GM21737 (cell line): ENCODE results near the gene PRX.

Experiments used
- ATAC-seq: cut with Tn5 transposase; IDR thresholded peaks from one replicate; pipeline ENCODE4 v1.9.1; 2021; ENCODE audit warnings: mild to moderate bottlenecking, moderate library complexity; ENCODE audit not compliant: unreplicated experiment

PRX gene

GRCh38 chr19:40365613-40366401 is 47.4 kb downstream of the PRX start:
- ATAC-seq: no peak

GRCh38 chr19:40365010-40365409 is 48.2 kb downstream of the PRX start:
- ATAC-seq: no peak

GRCh38 chr19:40363069-40363468 is 50.1 kb downstream of the PRX start:
- no peak for ATAC-seq

GRCh38 chr19:40362160-40362559 is 51.0 kb downstream of the PRX start:
- ATAC-seq: no peak

- ATAC-seq: no peak
Measured at GRCh38 chr19:40360708-40361241, 52.4 kb downstream of the PRX start.

GRCh38 chr19:40360020-40360707 is 53.0 kb downstream of the PRX start:
- ATAC-seq: no peak

GRCh38 chr19:40358773-40359172 is 54.4 kb downstream of the PRX start:
- no peak for ATAC-seq

- ATAC-seq: no peak
Measured at GRCh38 chr19:40357640-40358039, 55.5 kb downstream of the PRX start.

GRCh38 chr19:40356681-40357595 is 56.2 kb downstream of the PRX start:
- ATAC-seq: no peak

- ATAC-seq: no peak
Measured at GRCh38 chr19:40355975-40356680, 57.0 kb downstream of the PRX start.

- no peak for ATAC-seq
Measured at GRCh38 chr19:40348961-40349507, 64.1 kb downstream of the PRX start.

- peak; percentile 92 for ATAC-seq
Measured at GRCh38 chr19:40348125-40348913, 64.9 kb downstream of the PRX start, which contains the start of the genes C19orf47 and PLD3. TSS of gene C19orf47 (minus strand) at chr19:40348397. CDS start at chr19:40341857, 6,540 bp downstream. TSS of gene PLD3 (plus strand) at chr19:40348695. CDS start at chr19:40366484, 17,789 bp downstream.

- no peak for ATAC-seq
Measured at GRCh38 chr19:40344422-40344821, 68.8 kb downstream of the PRX start.
